WERI-Rb-1 (cell line): ENCODE measurements around the gene VPS35L.

ENCODE experiments used
- DNase-seq: peaks from one replicate; pipeline ENCODE4 v3.0.0-alpha.2; 2020
- H3K27ac ChIP-seq: fragments of 250-450 bp; sonication (Bioruptor Pico); 2 replicates; pipeline ENCODE4 v1.5.1; 2020; ENCODE audit warnings: mild to moderate bottlenecking, moderate library complexity
- H3K27me3 ChIP-seq: fragments of 250-450 bp; sonication (Bioruptor Pico); 2 replicates; pipeline ENCODE4 v1.5.1; 2021; ENCODE audit warnings: mild to moderate bottlenecking, low read depth, moderate library complexity; ENCODE audit not compliant: insufficient read depth, severe bottlenecking
- H3K36me3 ChIP-seq: fragments of 250-450 bp; sonication (Bioruptor Pico); 2 replicates; pipeline ENCODE4 v1.5.1; 2020; ENCODE audit warnings: mild to moderate bottlenecking, moderate library complexity
- H3K4me3 ChIP-seq: 2 replicates; pipeline ENCODE4 v1.5.1; 2011; ENCODE audit warnings: low read depth, mild to moderate bottlenecking, control low read depth, low read length
- H3K9me3 ChIP-seq: fragments of 250-450 bp; sonication (Bioruptor Pico); 2 replicates; pipeline ENCODE4 v1.5.1; 2021; ENCODE audit warnings: mild to moderate bottlenecking, moderate library complexity; ENCODE audit not compliant: severe bottlenecking
- TF ChIP-seq, protein P1 (sequence below): IDR thresholded peaks from 2 replicates; pipeline ENCODE4 v1.5.1; 2011; ENCODE audit warnings: low read depth, mild to moderate bottlenecking, control low read depth, inconsistent platforms, low read length

VPS35L gene

DNA sequence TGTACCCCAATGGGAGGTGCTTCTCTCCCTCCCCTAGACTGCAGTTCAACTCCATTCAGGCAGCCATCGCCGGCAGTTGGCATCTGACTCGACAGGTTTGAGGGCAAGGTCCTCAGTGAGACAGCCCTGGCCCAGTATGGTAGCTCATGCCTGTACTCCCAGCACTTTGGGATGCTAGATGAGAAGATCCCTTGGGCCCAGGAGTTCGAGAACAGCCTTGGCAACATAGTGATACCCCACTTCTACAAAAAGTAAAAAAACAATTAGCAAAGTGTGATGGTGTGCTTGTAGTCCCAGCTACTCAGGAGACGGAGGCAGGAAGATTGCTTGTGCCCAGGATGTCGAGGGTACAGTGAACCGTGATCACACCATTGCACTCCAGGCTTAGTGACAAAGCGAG, 12.1 kb downstream of the VPS35L start:
- TF ChIP-seq, protein P1, sequence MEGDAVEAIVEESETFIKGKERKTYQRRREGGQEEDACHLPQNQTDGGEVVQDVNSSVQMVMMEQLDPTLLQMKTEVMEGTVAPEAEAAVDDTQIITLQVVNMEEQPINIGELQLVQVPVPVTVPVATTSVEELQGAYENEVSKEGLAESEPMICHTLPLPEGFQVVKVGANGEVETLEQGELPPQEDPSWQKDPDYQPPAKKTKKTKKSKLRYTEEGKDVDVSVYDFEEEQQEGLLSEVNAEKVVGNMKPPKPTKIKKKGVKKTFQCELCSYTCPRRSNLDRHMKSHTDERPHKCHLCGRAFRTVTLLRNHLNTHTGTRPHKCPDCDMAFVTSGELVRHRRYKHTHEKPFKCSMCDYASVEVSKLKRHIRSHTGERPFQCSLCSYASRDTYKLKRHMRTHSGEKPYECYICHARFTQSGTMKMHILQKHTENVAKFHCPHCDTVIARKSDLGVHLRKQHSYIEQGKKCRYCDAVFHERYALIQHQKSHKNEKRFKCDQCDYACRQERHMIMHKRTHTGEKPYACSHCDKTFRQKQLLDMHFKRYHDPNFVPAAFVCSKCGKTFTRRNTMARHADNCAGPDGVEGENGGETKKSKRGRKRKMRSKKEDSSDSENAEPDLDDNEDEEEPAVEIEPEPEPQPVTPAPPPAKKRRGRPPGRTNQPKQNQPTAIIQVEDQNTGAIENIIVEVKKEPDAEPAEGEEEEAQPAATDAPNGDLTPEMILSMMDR = no peak
- DNase-seq = no peak
- no peaks in the 10 kb centered on the region for H3K27me3 ChIP-seq
- H3K27ac ChIP-seq = no peak overlapping the region
- peaks cover 25% of the 10 kb centered on the region for H3K36me3 ChIP-seq
- no peak overlapping the region for H3K4me3 ChIP-seq
- no peaks in the 10 kb centered on the region for H3K9me3 ChIP-seq

DNA sequence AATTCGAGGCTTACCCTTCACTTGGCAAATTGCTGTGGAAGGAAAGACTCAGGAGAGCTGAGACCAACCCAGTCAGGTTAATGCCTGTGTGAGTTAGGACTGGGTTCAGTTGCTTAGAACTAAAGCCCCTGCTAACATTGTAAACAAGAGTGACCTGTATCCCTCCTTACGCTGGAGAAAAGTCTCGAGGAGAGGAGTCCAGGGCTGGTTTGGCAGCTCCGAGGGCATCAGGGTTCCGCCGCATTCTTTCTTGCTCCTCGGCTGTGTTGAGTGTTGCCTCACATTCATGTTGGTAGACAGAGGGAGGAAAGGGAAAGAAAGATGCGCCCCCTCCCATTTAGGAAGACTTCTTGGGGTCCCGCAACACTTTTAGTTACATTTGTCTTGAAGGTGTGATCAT, 18.5 kb downstream of the VPS35L start:
- DNase-seq = no peak
- no peak overlapping the region for H3K27ac ChIP-seq
- no peaks in the 10 kb centered on the region for H3K27me3 ChIP-seq
- no peaks in the 10 kb centered on the region for H3K9me3 ChIP-seq
- H3K36me3 ChIP-seq = peaks cover 49% of the 10 kb centered on the region
- TF ChIP-seq, protein P1 = no peak
- no peak overlapping the region for H3K4me3 ChIP-seq

DNA sequence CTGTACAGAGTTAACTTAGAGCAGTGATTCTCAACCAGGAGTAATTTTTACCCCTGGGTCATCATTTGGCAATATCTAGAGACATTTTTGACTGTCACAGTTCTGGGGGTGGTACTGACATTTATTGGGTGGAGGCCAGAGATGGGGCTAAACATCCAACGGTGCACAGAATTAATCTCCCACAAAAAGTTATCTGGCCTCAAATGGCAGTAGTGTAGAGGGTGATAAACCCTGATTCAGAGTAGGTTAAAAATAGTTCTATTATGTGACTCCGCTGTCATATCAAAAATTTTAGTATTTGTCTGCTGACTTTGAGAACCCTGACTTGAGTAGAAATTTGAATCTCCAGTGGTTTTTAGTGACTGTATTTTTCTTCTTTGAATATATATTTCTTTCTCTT, 19.1 kb downstream of the VPS35L start:
- Histone ChIP-seq H3K36me3 (peaks cover 50% of the 10 kb centered on the region), H3K9me3 (no peaks in the 10 kb centered on the region), H3K27me3 (no peaks in the 10 kb centered on the region), H3K27ac (no peak overlapping the region), H3K4me3 (no peak overlapping the region)
- TF ChIP-seq, protein P1 = no peak
- DNase-seq = no peak

DNA sequence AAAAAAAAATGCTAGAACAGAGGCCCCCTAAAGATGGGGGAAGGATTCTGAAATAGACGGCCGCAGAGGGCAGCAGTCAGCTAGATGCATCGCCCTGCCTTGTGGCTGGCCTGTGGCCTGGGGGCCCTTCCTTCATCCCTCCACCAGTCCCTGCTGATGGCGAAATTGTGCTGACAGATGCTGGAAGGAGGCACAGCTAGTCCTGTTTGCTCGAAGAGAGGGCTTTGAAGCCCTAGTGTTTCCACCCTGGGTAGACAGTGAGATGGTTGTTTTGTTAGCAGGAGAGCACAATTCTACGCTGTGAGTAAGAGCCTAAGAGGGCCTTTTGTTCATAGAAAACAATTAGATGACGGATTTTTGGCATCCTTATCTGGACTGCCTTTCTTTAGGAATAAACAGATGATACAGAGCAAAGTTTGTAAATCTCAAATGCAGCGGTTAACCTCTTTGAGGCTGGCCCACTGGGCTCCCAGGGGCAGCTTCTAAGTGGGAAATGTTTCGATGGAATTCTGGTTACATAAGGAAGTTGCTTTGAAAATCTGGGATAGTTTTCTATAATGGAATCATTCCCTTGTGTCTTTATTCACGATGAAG, 23.0 kb downstream of the VPS35L start:
- no peak for DNase-seq
- no peak overlapping the region for H3K4me3 ChIP-seq
- peaks cover 66% of the 10 kb centered on the region for H3K36me3 ChIP-seq
- H3K27ac ChIP-seq = no peak overlapping the region
- H3K27me3 ChIP-seq = no peaks in the 10 kb centered on the region
- TF ChIP-seq, protein P1 = no peak
- peaks cover 6% of the 10 kb centered on the region for H3K9me3 ChIP-seq

DNA sequence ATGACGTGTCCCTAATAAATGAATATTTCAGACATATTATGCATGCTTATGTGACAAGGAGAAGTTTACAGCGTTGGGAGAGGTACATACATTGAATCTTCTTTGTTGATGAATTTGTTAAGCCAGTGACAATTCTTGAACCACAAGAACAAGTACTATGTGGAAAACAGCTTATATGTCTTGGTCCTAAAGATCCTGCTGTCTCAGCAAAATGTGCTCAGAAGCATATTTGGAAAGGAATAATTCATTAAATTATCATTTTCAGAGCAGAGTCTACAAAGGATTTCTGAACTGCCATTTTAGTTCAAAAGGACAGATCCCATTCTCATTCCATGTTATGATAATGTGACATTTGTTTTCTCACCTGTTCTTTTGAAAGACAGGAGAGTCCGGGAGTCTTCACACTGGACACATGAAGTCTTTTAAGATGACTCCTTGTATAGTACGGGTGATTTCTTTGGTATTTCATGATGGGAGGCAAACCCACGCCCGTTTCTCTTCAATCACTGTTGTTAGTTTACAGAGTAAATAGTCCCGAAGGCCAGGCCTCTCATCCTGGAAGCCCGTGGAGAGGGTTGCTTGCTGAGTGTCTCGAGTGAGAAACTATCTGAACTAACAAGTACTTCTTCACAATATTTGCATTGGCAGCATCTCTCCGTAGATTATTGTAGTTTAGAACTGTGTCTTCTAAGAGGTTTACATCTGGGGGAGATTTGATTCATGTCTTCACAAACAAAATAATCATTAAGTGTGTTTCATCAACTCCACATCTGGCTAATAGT, 26.7 kb downstream of the VPS35L start:
- no peaks in the 10 kb centered on the region for H3K27me3 ChIP-seq
- H3K27ac ChIP-seq = no peak overlapping the region
- no peak for DNase-seq
- peaks cover 6% of the 10 kb centered on the region for H3K9me3 ChIP-seq
- peaks cover 42% of the 10 kb centered on the region for H3K36me3 ChIP-seq
- TF ChIP-seq, protein P1 = no peak
- no peak overlapping the region for H3K4me3 ChIP-seq
